Uterus (tissue), 2 donors: Measurements from ENCODE around the gene L3MBTL3.

Experiments used
- POLR2A ChIP-seq, 2 donors: fragments of 450-650 bp; IDR thresholded peaks; one replicate each; pipeline ENCODE4 v1.6.1; 2016; ENCODE audit warnings: antibody characterized with exemption in 2 of 2, mild to moderate bottlenecking in 1 of 2, moderate library complexity in 1 of 2
- TF ChIP-seq, protein P1 (sequence below), 4 experiments: fragments of 200-600 bp in 2 of 4; fragments of 450-650 bp in 2 of 4; sonication (generic) in 2 of 4; IDR thresholded peaks; one replicate each; pipeline ENCODE4 v1.5.1; 2016 to 2019; ENCODE audit warnings: antibody characterized with exemption in 4 of 4, mild to moderate bottlenecking in 2 of 4, moderate library complexity in 1 of 4

GRCh38 chr6:130111031-130111430, 92.7 kb downstream of the L3MBTL3 start:
- TF ChIP-seq, protein P1, sequence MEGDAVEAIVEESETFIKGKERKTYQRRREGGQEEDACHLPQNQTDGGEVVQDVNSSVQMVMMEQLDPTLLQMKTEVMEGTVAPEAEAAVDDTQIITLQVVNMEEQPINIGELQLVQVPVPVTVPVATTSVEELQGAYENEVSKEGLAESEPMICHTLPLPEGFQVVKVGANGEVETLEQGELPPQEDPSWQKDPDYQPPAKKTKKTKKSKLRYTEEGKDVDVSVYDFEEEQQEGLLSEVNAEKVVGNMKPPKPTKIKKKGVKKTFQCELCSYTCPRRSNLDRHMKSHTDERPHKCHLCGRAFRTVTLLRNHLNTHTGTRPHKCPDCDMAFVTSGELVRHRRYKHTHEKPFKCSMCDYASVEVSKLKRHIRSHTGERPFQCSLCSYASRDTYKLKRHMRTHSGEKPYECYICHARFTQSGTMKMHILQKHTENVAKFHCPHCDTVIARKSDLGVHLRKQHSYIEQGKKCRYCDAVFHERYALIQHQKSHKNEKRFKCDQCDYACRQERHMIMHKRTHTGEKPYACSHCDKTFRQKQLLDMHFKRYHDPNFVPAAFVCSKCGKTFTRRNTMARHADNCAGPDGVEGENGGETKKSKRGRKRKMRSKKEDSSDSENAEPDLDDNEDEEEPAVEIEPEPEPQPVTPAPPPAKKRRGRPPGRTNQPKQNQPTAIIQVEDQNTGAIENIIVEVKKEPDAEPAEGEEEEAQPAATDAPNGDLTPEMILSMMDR (IDR thresholded peaks at IDR 0.05) = no peak
- no peak for TF ChIP-seq POLR2A (IDR thresholded peaks at IDR 0.05)
